ENCODE data around the gene CEP164.
"Not testable (repeated sequence)": the region's sequence is repeated elsewhere in the genome, so short reads cannot be mapped to it uniquely, and the experiment has no call there.

CEP164 gene

GRCh38 chr11:117395476-117395875, 67.8 kb downstream of the CEP164 start:
- DNase-seq (ENCODE audit: low spot score): peak; percentile 13

GRCh38 chr11:117396970-117397369, 69.3 kb downstream of the CEP164 start:
- no peak for DNase-seq (ENCODE audit: low spot score)

- not testable (repeated sequence) for DNase-seq (ENCODE audit: low spot score)
These were observed 71.0 kb downstream of the CEP164 start for GRCh38 chr11:117398618-117399017.

- DNase-seq (ENCODE audit: low spot score): not testable (repeated sequence)
These were observed 71.6 kb downstream of the CEP164 start for GRCh38 chr11:117399100-117399840.

GRCh38 chr11:117405898-117406297, 78.2 kb downstream of the CEP164 start:
- DNase-seq (ENCODE audit: low spot score): not testable (repeated sequence)

- no peak for DNase-seq (ENCODE audit: low spot score)
These were observed 79.4 kb downstream of the CEP164 start for GRCh38 chr11:117407016-117407415.

GRCh38 chr11:117408356-117408755, 80.7 kb downstream of the CEP164 start:
- DNase-seq (ENCODE audit: low spot score): no peak

GRCh38 chr11:117409511-117409910, 81.9 kb downstream of the CEP164 start:
- no peak for DNase-seq (ENCODE audit: low spot score)

GRCh38 chr11:117410238-117410637, 82.6 kb downstream of the CEP164 start:
- DNase-seq (ENCODE audit: low spot score): no peak

GRCh38 chr11:117410861-117411710, 83.4 kb downstream of the CEP164 start:
- no peak for DNase-seq (ENCODE audit: low spot score)

GRCh38 chr11:117411736-117412135, 84.1 kb downstream of the CEP164 start:
- no peak for DNase-seq (ENCODE audit: low spot score)

GRCh38 chr11:117412176-117412575, 84.5 kb downstream of the CEP164 start:
- DNase-seq (ENCODE audit: low spot score): no peak

GRCh38 chr11:117412653-117413275, 85.1 kb downstream of the CEP164 start:
- DNase-seq (ENCODE audit: low spot score): no peak

- DNase-seq (ENCODE audit: low spot score): no peak
These were observed 86.0 kb downstream of the CEP164 start for GRCh38 chr11:117413616-117414015.

- no peak for DNase-seq (ENCODE audit: low spot score)
These were observed 87.1 kb downstream of the CEP164 start for GRCh38 chr11:117414724-117415123.

GRCh38 chr11:117415358-117415896, 87.8 kb downstream of the CEP164 start:
- DNase-seq (ENCODE audit: low spot score): no peak

- no peak for DNase-seq (ENCODE audit: low spot score)
These were observed 89.7 kb downstream of the CEP164 start for GRCh38 chr11:117417342-117417741.

GRCh38 chr11:117417856-117418255, 90.2 kb downstream of the CEP164 start:
- DNase-seq (ENCODE audit: low spot score): no peak

GRCh38 chr11:117418737-117419481, 91.3 kb downstream of the CEP164 start:
- no peak for DNase-seq (ENCODE audit: low spot score)

- DNase-seq (ENCODE audit: low spot score): no peak
These were observed 92.0 kb downstream of the CEP164 start for GRCh38 chr11:117419482-117420142.

GRCh38 chr11:117420143-117420485, 92.5 kb downstream of the CEP164 start:
- DNase-seq (ENCODE audit: low spot score): no peak

Measured in putamen (tissue), 1 donor.